A549 (cell line): Measurements from ENCODE around the gene PSMD7. TPM values are rescaled to one million over a fixed set of nuclear protein-coding genes. Genes with fewer than 3 reads are reported as not detected.

ENCODE experiments used
- ATAC-seq, 2 experiments: fragments of 200-7000 bp in 1 of 2; fragments of >200 bp in 1 of 2; cut with Nextera tagmentation in 1 of 2; cut with Tn5 transposase in 1 of 2; 3 replicates each; pipeline versions ENCODE4 v1.8.0 to v1.9.1; 2018 to 2020; ENCODE audit warnings: mild to moderate bottlenecking in 1 of 2, moderate library complexity in 1 of 2
- CTCF ChIA-PET: fragments of 300-600 bp; sonication (Branson Sonifier 250); formaldehyde crosslinking; extraction: SDS; loops from one replicate; lab custom pipeline; 2021; ENCODE audit warnings: antibody characterized with exemption, inconsistent platforms; lab: Yijun Ruan, JAX
- POLR2A ChIA-PET: fragments of 350-600 bp; formaldehyde crosslinking; extraction: SDS; loops from one replicate; lab custom pipeline; 2021; ENCODE audit warnings: antibody characterized with exemption, inconsistent platforms; lab: Yijun Ruan, JAX
- DNase-seq, 2 experiments: peaks; one replicate each; pipeline versions ENCODE4 v3.0.0 to v3.0.0-alpha.2; 2011 to 2016; ENCODE audit warnings: low read depth in 1 of 2, low spot score in 1 of 2
- FAIRE-seq: peaks from 2 replicates; lab custom pipeline; 2011; peaks lifted over from hg19 to GRCh38; lab: Jason Lieb, UNC
- H3K27ac ChIP-seq, 2 experiments: fragments of >200 bp; sonication (Bioruptor Twin); formaldehyde crosslinking; 3 replicates each; pipeline ENCODE4 v1.5.1; 2016 to 2017
- H3K4me1 ChIP-seq: fragments of >200 bp; sonication (Bioruptor Twin); formaldehyde crosslinking; 3 replicates; pipeline ENCODE4 v1.6.1; 2016
- H3K4me2 ChIP-seq: fragments of >200 bp; sonication (Bioruptor Twin); formaldehyde crosslinking; 3 replicates; pipeline ENCODE4 v1.6.1; 2016
- H3K4me3 ChIP-seq: fragments of >200 bp; sonication (Bioruptor Twin); formaldehyde crosslinking; 3 replicates; pipeline ENCODE4 v1.5.1; 2016
- H3K9me3 ChIP-seq: fragments of >200 bp; sonication (Bioruptor Twin); formaldehyde crosslinking; 3 replicates; pipeline ENCODE4 v1.6.1; 2016
- BCL3 ChIP-seq: fragments of >200 bp; sonication (Bioruptor Twin); formaldehyde crosslinking; IDR thresholded peaks from 3 replicates; pipeline ENCODE4 v1.6.1; 2016
- CBX2 ChIP-seq: fragments of 200-600 bp; sonication (generic); IDR thresholded peaks from 2 replicates; pipeline ENCODE4 v1.6.1; 2016; ENCODE audit warnings: low read depth, mild to moderate bottlenecking, borderline replicate concordance
- CHD2 ChIP-seq: fragments of 150-350 bp; IDR thresholded peaks from 2 replicates; pipeline ENCODE4 v1.6.1; 2014; ENCODE audit warnings: low read length; ENCODE audit not compliant: partially characterized antibody
- CHD4 ChIP-seq: fragments of 200-600 bp; sonication (generic); IDR thresholded peaks from 2 replicates; pipeline ENCODE4 v1.6.1; 2016; ENCODE audit warnings: antibody characterized with exemption, mild to moderate bottlenecking, borderline replicate concordance
- EHF ChIP-seq: fragments of 250-450 bp; sonication (Bioruptor Pico); IDR thresholded peaks from 2 replicates; pipeline ENCODE4 v1.5.0; 2020; ENCODE audit warnings: mild to moderate bottlenecking
- EHMT2 ChIP-seq: fragments of 200-600 bp; sonication (generic); IDR thresholded peaks from 2 replicates; pipeline ENCODE4 v1.6.1; 2016; ENCODE audit warnings: antibody characterized with exemption, low read depth, mild to moderate bottlenecking, moderate library complexity
- EP300 ChIP-seq, 2 experiments: fragments of >200 bp; sonication (Bioruptor Twin); formaldehyde crosslinking; IDR thresholded peaks; 2 replicates in 1 of 2; 3 replicates in 1 of 2; pipeline ENCODE4 v1.6.1; 2016 to 2017
- FOSB ChIP-seq: fragments of 250-450 bp; sonication (Bioruptor Pico); IDR thresholded peaks from 2 replicates; pipeline ENCODE4 v1.5.0; 2020; ENCODE audit warnings: mild to moderate bottlenecking, moderate library complexity
- FOSL2 ChIP-seq, 2 experiments: fragments of 450-650 bp in 1 of 2; fragments of >200 bp in 1 of 2; sonication (Bioruptor Twin) in 1 of 2; formaldehyde crosslinking; IDR thresholded peaks; 2 replicates each; pipeline versions ENCODE4 v1.5.0 to v1.6.1; 2016 to 2020; ENCODE audit warnings: mild to moderate bottlenecking in 1 of 2, moderate library complexity in 1 of 2
- FOXS1 ChIP-seq: fragments of 250-450 bp; sonication (Bioruptor Pico); IDR thresholded peaks from 2 replicates; pipeline ENCODE4 v1.5.0; 2020; ENCODE audit warnings: mild to moderate bottlenecking, moderate library complexity
- GATA3 ChIP-seq: IDR thresholded peaks from 2 replicates; pipeline ENCODE4 v1.6.1; 2012; ENCODE audit warnings: borderline replicate concordance
- HDAC2 ChIP-seq: fragments of 200-600 bp; sonication (generic); IDR thresholded peaks from 2 replicates; pipeline ENCODE4 v1.6.1; 2016
- HES2 ChIP-seq: fragments of >200 bp; sonication (Bioruptor Twin); formaldehyde crosslinking; IDR thresholded peaks from 2 replicates; pipeline ENCODE4 v1.6.1; 2016
- HMGXB4 ChIP-seq: fragments of 250-450 bp; sonication (Bioruptor Pico); IDR thresholded peaks from 2 replicates; pipeline ENCODE4 v1.5.0; 2021; ENCODE audit warnings: mild to moderate bottlenecking, moderate library complexity, borderline replicate concordance
- HOXA7 ChIP-seq: fragments of 250-450 bp; sonication (Bioruptor Pico); IDR thresholded peaks from 2 replicates; pipeline ENCODE4 v1.5.0; 2020; ENCODE audit warnings: mild to moderate bottlenecking, moderate library complexity
- HOXB13 ChIP-seq: fragments of 250-450 bp; sonication (Bioruptor Pico); IDR thresholded peaks from 2 replicates; pipeline ENCODE4 v1.5.0; 2020; ENCODE audit warnings: low read depth, mild to moderate bottlenecking, moderate library complexity
- HOXB5 ChIP-seq: fragments of 250-450 bp; sonication (Bioruptor Pico); IDR thresholded peaks from 2 replicates; pipeline ENCODE4 v1.5.0; 2020; ENCODE audit warnings: mild to moderate bottlenecking, moderate library complexity
- JUN ChIP-seq, 2 experiments: fragments of >200 bp; sonication (Bioruptor Twin); formaldehyde crosslinking; IDR thresholded peaks; 2 replicates in 1 of 2; 3 replicates in 1 of 2; pipeline ENCODE4 v1.6.1; 2016 to 2017
- KDM1A ChIP-seq: fragments of 200-600 bp; sonication (generic); IDR thresholded peaks from 2 replicates; pipeline ENCODE4 v1.6.1; 2016; ENCODE audit warnings: low read depth, mild to moderate bottlenecking
- KDM5A ChIP-seq: fragments of 200-600 bp; sonication (generic); IDR thresholded peaks from 2 replicates; pipeline ENCODE4 v1.6.1; 2016; ENCODE audit warnings: antibody characterized with exemption, mild to moderate bottlenecking
- MAZ ChIP-seq: fragments of 150-350 bp; IDR thresholded peaks from 2 replicates; pipeline ENCODE4 v1.6.1; 2014; ENCODE audit warnings: antibody characterized with exemption, low read depth, low read length, borderline replicate concordance
- PBX3 ChIP-seq: IDR thresholded peaks from 2 replicates; pipeline ENCODE4 v1.6.1; 2012
- PHF8 ChIP-seq: fragments of 200-600 bp; sonication (generic); IDR thresholded peaks from 2 replicates; pipeline ENCODE4 v1.6.1; 2016; ENCODE audit warnings: low read depth, mild to moderate bottlenecking, antibody characterized with exemption, moderate library complexity, borderline replicate concordance
- POLR2AphosphoS2 ChIP-seq: conservative IDR thresholded peaks from 2 replicates; pipeline ENCODE4 v1.6.1; 2012; ENCODE audit warnings: low read length, improper control_type of control experiment, inconsistent platforms
- RCOR1 ChIP-seq: fragments of 150-350 bp; IDR thresholded peaks from 2 replicates; pipeline ENCODE4 v1.6.1; 2014; ENCODE audit warnings: antibody characterized with exemption, low read length, low read depth
- RFX5 ChIP-seq: fragments of 450-650 bp; IDR thresholded peaks from 2 replicates; pipeline ENCODE4 v1.7.1; 2014; ENCODE audit warnings: antibody characterized with exemption, mild to moderate bottlenecking, moderate library complexity
- SMC3 ChIP-seq: fragments of >200 bp; sonication (Bioruptor Twin); formaldehyde crosslinking; IDR thresholded peaks from 3 replicates; pipeline ENCODE4 v1.6.1; 2018; ENCODE audit warnings: inconsistent platforms
- TFCP2L1 ChIP-seq: fragments of 250-450 bp; sonication (Bioruptor Pico); IDR thresholded peaks from 2 replicates; pipeline ENCODE4 v1.5.0; 2021; ENCODE audit warnings: mild to moderate bottlenecking
- ZSCAN20 ChIP-seq: fragments of 250-450 bp; sonication (Bioruptor Pico); IDR thresholded peaks from 2 replicates; pipeline ENCODE4 v1.8.0; 2022; ENCODE audit warnings: mild to moderate bottlenecking, moderate library complexity
- WGBS: methylation state at CpG from one replicate; pipeline ENCODE4 v1.1.6; 2017; ENCODE audit errors: missing lambda C conversion rate; 5-methylcytosine and 5-hydroxymethylcytosine counted together
- polyA plus RNA-seq, 4 experiments: library from polyadenylated mRNA; depleted of rRNA in 3 of 4; stranded (reverse); fragments of >200 nt; fragmentation: RNase III in 1 of 4; extraction: RNeasy Plus Mini Kit Qiagen cat#74134 plus additional on column Dnase treatment in 1 of 4; gene quantifications; 2 replicates in 3 of 4; 3 replicates in 1 of 4; pipeline ENCODE4 v1.2.3, GENCODE V29; 2011 to 2017

Gene PSMD7
- polyA plus RNA-seq, 2 of the 4 experiments (the other 2 are of a cell fraction): 211 to 219 TPM

- no peak for DNase-seq
- TF ChIP-seq POLR2AphosphoS2 (no peak), ZSCAN20 (CRISPR knock-in tag) (no peak), FOXS1 (no peak), EHF (CRISPR knock-in tag) (no peak), EHMT2 (no peak), KDM5A (no peak), PHF8 (no peak), KDM1A (no peak), GATA3 (no peak), HOXB13 (CRISPR knock-in tag) (no peak), HOXA7 (CRISPR knock-in tag) (no peak), HES2 (no peak), TFCP2L1 (no peak), RCOR1 (no peak), RFX5 (no peak)
- Histone ChIP-seq H3K4me1 (no peaks in the 10 kb centered on the region), H3K4me3 (no peak overlapping the region), H3K4me2 (no peak overlapping the region), H3K27ac (no peak overlapping the region), H3K9me3 (no peaks in the 10 kb centered on the region)
- 50% methylated on average over 4 of the region's 4 CpGs for WGBS
- CTCF ChIA-PET: interaction anchor here (2.3 kb wide), 1 partner anchor 9 kb away, joined by 5 read pairs; no protein-coding TSS in a partner anchor
- POLR2A ChIA-PET: no interaction called here
- no peak for FAIRE-seq
- ATAC-seq: no peak
These were observed 12.9 kb upstream of the PSMD7 start for GRCh38 chr16:74283716-74284115.

GRCh38 chr16:74288065-74288464, 8.5 kb upstream of the PSMD7 start:
- no peak overlapping the region for H3K4me3 ChIP-seq
- H3K4me1 ChIP-seq: no peaks in the 10 kb centered on the region
- no peak overlapping the region for H3K27ac ChIP-seq
- WGBS: 73% methylated on average over 7 of the region's 7 CpGs
- TF ChIP-seq CBX2: no peak
- TF ChIP-seq HMGXB4 (CRISPR knock-in tag): no peak
- no peak for TF ChIP-seq HOXB5 (CRISPR knock-in tag)
- DNase-seq (no peak), ATAC-seq (no peak), FAIRE-seq (no peak)
- ChIA-PET CTCF (no interaction called here), POLR2A (no interaction called here)
- H3K9me3 ChIP-seq: peaks cover 12% of the 10 kb centered on the region
- no peak overlapping the region for H3K4me2 ChIP-seq

GRCh38 chr16:74290356-74290755, 6.3 kb upstream of the PSMD7 start:
- no peak for FAIRE-seq
- Histone ChIP-seq H3K4me3 (no peak overlapping the region), H3K9me3 (peaks cover 12% of the 10 kb centered on the region), H3K4me1 (peaks cover 3% of the 10 kb centered on the region; the same call in 1 of the 3 replicates), H3K27ac (no peak overlapping the region), H3K4me2 (no peak overlapping the region)
- ATAC-seq: no peak
- DNase-seq: no peak
- TF ChIP-seq JUN (IDR thresholded peaks at IDR 0.05) (no peak), RCOR1 (no peak), SMC3 (no peak), MAZ (no peak), HDAC2 (no peak), CHD2 (no peak), CBX2 (no peak), TFCP2L1 (no peak), GATA3 (no peak), FOXS1 (no peak), KDM5A (no peak), BCL3 (no peak), FOSB (CRISPR knock-in tag) (no peak), PBX3 (no peak), FOSL2 (IDR thresholded peaks at IDR 0.05) (no peak), FOSL2 (CRISPR knock-in tag; IDR thresholded peaks at IDR 0.05) (no peak), EP300 (IDR thresholded peaks at IDR 0.05) (no peak), CHD4 (no peak)
- ChIA-PET POLR2A (no interaction called here), CTCF (no interaction called here)
